GM10847 (cell line): ENCODE results near the gene GIT2.
A peak's percentile ranks its signal among the peaks of the same experiment; 100 is the strongest.

Source experiments
- POLR2A ChIP-seq: IDR thresholded peaks from 2 replicates; pipeline ENCODE4 v1.6.1; 2011; ENCODE audit not compliant: insufficient read length; ENCODE audit errors: extremely low read depth

GIT2 gene

DNA sequence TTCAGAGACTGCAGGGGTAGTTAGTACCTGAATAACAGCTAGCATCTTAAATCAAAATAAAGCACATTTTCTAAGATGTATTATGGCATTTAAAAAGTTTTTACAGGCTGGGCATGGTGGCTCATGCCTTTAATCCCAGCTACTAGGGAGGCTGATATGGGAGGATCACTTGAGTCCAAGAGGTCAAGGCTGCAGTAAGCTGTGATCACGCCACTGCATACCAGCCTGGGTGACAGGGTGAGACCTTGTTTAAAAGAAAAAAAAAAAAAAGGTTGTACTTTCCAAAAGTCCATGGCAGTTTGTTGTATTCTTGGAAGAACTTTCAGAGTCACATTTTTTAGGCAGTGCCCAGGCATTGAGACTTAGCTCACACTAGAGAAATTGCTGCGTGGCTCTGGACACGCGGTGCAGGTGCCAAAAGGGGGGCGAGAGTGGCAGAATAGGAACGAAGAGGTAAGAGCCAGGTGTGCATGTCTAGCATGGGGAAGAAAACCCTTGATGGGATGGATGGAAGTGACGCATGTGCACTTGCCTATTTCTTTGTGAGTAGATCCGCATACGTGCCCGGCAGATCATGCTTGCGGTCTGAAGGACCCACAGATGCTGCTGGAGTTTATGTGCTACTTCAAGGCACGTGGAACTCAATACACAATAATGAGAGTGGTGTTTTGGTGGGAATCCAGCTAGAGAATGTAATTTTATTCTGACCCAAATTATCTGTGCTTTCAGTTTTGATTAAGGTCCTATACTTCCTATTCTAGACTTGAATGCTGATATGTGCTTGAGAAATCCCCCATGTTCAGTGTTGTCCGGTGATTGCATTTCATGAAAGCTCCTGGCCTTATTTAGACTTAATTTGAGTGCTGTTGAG lies 14.9 kb upstream of the GIT2 start:
- TF ChIP-seq POLR2A, result no peak

DNA sequence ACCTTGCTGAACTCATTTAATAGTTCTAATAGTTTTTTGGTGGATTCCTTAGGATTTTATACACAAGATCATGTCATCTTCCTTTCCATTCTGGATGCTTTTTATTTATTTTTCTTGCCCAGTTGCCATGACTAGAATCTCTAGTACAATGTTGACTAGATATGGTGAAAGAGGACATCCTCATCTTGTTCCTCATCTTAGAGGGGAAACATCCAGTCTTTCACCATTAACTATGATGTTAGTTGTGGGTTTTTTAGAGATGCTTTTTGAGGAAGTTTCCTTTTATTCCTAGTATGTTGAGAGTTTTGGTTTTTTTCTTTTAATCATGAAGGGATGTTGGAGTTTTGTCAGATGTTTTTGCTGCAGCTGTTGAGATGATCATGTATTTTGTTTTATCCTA lies 11.7 kb upstream of the GIT2 start:
- no peak for TF ChIP-seq POLR2A

DNA sequence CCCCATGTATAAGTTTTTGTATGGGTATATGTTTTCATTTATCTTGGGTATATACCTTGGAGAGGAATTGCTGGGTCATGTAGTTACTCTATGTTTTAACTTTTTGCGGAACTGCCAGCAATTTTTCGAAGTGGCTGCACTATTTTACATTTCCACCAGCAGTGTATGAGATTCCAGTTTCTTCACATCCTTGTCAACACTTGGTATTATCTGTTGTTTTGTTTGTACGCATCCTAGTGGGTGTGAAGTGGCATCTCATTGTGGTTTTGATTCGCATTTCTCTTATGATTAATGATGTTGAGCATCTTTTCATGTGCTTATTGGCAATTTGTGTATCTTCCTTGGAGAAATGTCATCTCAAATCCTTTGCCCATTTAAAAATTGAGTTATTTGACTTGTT lies 9.9 kb upstream of the GIT2 start:
- TF ChIP-seq POLR2A, result no peak

DNA sequence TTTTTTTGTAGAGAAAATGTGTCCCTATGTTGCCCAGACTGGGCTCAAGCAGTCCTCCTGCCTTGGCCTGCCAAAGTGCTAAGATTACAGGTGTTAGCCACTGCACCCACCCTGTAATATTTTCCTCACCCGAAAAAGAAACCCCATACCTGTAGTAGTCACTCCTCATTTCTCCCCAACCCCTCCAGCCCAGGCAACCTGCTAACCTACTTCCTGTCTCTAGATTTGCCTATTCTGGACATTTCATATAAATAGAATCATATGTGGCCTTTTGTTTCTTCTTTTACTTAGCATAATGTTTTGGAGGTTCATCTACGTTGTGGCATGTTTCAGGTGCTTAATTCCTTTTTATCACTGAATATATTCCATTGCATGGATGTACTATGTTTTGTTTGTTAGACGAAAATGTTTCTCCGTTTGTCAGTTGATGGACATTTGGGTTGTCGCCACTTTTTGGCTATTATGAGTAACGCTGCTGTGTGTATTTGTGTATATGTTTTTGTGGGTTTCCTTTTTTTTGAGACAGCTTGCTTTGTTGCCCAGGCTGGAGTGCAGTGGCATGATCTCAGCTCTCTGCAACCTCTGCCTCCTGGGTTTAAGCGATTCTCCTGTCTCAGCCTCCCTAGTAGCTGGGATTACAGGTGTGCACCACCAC lies 9.3 kb upstream of the GIT2 start:
- TF ChIP-seq POLR2A, result no peak

DNA sequence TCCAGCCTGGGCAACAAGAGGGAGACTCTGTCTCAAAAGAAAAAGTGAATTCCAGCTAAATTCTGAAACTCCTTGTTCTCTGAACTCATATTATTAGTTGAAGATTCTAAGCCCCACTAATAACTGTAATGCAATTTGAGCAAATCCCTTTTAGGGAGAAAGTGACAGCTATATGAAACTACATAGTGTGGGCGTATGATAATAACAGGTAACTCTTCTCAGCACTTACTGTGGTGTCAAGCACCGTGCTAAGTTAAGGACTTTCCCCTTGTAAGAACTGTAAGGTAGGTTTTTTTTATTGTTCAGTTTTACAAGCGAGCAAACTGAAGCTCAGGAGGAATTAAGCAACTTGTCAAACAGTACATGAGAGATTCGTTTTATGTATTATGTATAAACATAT lies 8.4 kb upstream of the GIT2 start:
- no peak for TF ChIP-seq POLR2A

DNA sequence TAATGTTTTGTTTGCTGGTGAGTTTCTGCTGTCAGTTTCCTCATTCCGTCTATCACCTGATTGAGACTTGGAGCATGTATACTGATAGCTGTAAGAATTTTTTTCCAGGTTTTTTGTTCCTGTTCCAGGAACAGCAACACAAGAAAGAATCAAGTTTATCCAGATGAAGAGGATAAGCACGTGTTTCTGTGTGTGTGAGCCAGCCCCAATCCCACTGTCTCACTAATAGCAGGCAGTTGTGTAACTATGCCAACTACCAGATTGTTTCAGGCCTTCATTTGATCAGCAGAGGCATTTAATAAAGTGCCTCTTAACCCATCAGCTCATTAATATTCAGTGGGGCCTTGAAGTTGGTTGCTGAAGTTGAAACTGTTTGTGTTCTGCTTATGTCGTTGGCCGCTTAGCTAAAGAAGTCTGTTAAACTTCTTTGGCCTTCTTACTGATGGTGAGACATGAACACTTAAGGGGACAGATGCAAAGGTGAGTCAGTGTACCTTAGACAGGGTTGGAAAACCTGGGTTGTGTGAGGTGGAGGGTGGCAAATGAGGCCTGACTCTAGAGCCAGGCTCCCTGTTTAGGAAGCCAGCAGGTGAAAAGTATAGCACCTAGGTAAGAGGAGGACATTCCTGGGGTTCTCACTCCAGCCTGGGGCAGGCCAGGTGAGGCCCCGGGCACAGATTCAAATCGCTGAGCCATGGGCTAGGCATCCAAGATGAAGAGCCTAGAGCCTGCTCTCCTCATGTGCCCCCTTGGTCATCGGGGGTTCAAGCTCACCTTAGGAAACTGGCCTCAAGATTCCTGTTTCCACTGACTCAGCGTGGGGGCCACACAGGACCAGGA lies 6.7 kb upstream of the GIT2 start:
- TF ChIP-seq POLR2A, result no peak

DNA sequence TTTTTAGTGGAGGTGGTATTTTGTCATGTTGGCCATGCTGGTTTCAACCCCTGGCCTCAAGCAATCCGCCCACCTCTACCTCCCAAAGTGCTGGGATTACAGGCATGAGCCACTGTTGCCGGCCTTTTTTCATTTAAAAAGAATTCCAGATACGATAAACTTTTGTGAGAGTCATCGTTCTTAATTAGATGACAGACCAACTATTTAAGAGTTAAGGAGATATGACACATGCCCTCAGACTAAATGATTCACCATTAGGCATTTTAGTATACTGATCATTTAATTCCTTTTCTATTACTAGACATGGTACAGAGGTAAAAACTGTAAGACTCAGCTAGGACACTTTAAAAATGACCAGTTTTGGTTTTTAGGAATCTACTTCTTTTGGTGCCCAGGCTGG lies 5.4 kb upstream of the GIT2 start:
- no peak for TF ChIP-seq POLR2A

DNA sequence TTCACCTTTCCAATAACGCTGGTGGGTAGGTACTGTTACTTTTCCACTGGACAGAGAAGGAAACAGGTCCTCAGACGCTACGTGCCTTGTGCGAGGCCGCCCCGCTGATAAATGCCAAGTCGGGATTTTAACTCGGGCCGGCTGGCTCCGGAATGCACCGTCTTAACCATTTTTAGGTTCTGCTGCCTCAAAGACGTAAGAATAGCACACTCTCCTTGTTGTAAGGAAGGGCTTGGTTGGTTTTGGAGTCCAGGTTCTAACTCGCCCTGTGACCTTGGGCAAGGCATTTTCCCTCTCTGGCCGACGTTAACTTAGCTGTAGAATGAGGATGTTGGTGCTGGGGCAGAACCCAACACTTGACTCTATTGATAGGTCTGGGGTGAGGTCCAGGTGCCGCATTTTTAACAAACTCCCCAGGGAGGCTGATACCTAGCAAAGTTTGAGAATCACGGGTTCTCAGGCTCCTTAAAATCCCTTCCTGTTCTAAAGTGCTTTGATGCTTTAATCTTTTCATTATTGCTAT lies 3.9 kb upstream of the GIT2 start:
- TF ChIP-seq POLR2A, result no peak

DNA sequence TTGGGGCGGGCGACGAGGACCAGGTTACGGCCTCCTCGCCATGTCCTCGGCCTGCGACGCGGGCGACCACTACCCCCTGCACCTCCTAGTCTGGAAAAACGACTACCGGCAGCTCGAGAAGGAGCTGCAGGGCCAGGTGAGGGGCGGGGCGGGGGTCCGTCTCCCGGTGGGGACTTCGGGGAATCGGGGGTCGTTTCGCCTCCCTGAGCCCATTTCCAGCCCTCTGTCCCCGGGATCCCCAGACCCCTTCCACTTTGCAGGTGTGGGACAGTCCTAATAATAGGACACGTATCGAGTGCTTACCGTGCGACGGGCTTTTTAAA lies 3.4 kb upstream of the GIT2 start:
- no peak for TF ChIP-seq POLR2A

DNA sequence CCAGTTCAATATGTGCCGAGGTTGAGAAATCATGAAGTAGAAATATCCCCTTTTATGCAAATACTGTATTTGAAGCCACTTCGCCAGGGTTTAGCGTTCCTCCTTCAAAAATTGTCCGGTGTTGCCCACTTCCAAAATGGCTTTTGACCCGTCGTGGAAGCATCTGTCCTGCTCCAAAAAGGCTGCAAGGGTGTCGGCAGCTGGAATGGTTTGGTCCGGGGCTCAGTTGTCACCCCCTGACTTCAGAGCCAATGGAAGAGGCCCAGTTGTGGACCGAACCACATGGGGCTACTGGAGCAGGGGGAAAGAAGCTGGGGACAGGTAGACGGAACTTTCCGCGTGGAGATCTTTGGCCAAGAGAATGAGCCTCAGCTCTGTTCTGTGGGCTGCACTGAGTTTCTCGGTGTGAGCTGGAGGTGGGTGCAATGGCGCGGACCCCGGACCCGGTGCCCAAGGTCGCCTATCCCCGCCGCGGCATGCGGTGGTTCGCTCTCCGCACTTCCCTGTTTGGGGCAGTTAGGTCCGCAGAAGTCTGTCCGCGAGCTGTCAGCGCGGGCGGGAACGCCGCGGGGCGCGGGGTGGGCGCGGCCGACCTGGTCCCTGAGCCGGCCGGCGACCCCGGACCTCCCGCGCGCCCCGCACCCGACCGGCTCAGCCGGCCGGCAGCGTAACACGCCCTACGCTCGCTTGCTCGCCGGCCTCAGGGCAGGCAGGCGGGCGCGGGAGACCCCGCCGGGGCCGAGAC lies 2.9 kb upstream of the GIT2 start, which contains the start of gene ANKRD13A:
ANKRD13A (plus strand) TSS at position 527 of the 745 bp plus-strand sequence. CDS start 259 bp downstream, outside the sequence.
- peak; percentile 98 for TF ChIP-seq POLR2A

DNA sequence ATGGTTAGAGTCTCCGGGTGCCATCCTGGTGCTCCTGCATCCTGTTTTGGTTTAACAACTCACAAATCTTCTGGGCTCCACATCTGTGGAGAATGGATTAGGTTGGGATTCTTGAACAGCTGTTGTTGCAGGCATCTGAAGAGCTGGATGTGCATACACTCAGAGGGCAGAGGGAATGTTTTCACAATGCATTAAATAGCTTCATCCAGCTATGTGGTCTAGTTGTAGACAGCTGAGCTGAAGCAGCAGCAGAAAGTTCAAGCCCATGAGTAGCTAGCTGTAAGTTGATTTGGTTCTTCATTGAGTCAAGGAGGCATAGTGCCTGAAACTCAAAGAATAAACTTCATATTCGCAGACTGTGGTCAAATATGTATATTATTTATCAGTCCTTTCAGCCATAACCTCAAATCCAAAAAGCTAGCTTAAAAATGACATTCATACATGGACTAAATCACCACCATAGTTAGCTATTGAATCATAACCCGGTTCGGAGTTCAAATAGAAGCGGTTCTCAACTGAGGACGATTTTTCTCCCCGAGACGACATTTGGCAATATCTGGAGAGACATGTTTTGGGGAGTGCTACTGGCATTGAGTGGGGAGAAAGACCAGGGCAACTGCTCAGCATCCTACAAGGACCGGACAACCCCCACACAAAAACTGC lies 2.2 kb upstream of the GIT2 start:
- TF ChIP-seq POLR2A, result no peak

DNA sequence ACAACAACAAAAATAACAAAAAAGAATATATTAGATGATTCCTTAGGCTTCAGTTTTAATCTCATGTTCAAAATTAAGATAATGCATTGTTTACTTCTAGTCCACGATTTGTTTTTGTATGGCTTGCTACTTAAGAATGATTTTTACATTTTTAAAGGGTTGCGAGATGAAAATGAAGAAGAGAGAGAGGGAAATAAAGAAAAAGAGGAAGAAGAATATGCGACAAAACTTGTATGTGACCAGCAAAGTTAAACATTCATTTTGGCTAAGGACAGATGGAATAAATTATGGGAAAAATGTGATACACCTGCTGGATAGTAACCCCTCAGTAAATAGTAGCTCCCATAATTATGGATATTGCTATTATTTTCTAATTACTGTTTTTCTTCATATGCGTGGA lies 1.2 kb upstream of the GIT2 start:
- no peak for TF ChIP-seq POLR2A

DNA sequence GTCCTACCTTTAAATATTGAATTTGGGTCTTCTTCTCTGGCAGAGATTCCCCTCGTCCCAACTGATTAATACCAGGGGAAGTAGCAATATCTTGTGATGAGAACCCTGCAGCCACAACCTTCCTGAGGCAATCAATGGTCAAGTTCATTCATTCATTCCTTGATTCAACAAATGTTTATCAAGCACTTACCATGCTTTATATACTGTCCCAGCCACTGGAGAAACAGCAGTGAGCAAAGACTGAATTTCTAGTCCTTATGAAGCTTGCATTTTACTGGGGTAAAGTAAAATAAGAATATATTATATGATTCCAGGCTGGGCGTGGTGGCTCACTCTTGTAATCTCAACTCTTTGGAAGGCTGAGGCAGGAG lies 300 bp upstream of the GIT2 start:
- no peak for TF ChIP-seq POLR2A

DNA sequence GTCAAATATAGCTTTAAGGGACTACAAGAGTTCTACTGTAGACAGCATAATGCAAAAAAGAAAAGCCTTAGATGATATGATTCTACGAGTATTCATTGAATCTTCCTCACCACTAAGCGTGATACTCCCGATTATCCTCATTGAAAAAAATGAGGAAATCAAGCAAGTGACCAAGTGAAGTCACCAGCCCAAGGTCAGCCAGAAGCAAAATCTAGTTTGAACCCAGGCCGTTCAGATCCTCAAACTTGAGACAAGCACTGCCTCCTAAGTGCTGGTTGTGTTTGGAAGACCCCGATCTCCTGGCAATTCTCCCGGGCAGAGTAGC lies 845 bp downstream of the GIT2 start:
- no peak for TF ChIP-seq POLR2A
